GM12891 (cell line): Measurements from ENCODE around the gene KIF6.

ENCODE experiments used
- PAX5 ChIP-seq: IDR thresholded peaks from 2 replicates; pipeline ENCODE4 v1.6.1; 2011; ENCODE audit warnings: low read length, moderate library complexity, mild to moderate bottlenecking; ENCODE audit not compliant: insufficient read depth, severe bottlenecking
- POLR2A ChIP-seq: IDR thresholded peaks from 2 replicates; pipeline ENCODE4 v1.6.1; 2011; ENCODE audit warnings: low read depth, low read length, control low read depth
- POLR2AphosphoS5 ChIP-seq: IDR thresholded peaks from 2 replicates; pipeline ENCODE4 v1.6.1; 2011; ENCODE audit warnings: low read depth, low read length, control low read depth
- POU2F2 ChIP-seq: IDR thresholded peaks from 2 replicates; pipeline ENCODE4 v1.6.1; 2011; ENCODE audit warnings: low read depth, mild to moderate bottlenecking, control low read depth, low read length, moderate library complexity
- SPI1 ChIP-seq: IDR thresholded peaks from 2 replicates; pipeline ENCODE4 v1.6.1; 2011; ENCODE audit warnings: low read depth, low read length, control low read depth
- TAF1 ChIP-seq: IDR thresholded peaks from 2 replicates; pipeline ENCODE4 v1.6.1; 2011; ENCODE audit warnings: low read depth, low read length, control low read depth

DNA sequence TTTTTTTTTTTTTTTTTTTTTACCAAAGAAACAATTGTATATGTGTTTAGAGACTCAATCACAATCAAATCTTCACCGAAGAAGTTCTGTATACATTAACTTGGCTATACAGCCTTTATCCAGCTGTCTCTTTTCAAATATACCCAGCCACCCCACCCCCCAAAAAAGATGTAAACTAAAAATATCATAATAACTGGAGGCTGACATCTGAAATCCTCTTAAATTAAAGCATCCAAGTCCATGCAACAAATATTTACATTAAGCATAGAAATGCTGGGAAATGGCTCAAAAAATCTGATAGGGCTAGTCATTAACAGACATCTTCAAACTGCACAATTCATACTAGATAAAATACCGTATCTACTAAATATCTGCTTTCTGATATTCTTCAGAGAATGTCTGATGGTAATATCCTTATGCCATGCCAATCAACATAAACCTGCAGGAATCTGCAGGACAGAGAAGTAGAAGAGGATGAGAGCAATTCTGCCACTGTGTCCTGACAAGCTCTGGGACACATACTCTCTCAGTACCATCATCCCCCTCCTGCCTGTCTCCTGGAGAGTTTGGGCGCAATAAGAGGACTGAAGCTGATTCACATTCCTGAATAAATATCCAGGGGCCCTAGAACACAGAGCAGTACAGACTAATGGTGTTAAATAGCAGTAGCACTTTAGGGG lies 152.4 kb downstream of the KIF6 start:
- TF ChIP-seq POLR2A, result no peak
- TF ChIP-seq POLR2AphosphoS5, result no peak
- TF ChIP-seq SPI1, result no peak
- no peak for TF ChIP-seq TAF1
- TF ChIP-seq POU2F2, result no peak
- no peak for TF ChIP-seq PAX5
